MM.1S (cell line): Measurements from ENCODE around the gene IFNGR2.

Source experiments
- CTCF ChIP-seq: fragments of 300-600 bp; sonication (generic); IDR thresholded peaks from 2 replicates; pipeline ENCODE4 v1.5.1; 2016; ENCODE audit warnings: antibody characterized with exemption, low read length, mixed read lengths
- EZH2 ChIP-seq: fragments of 300-600 bp; sonication (generic); optimal IDR thresholded peaks from 2 replicates; pipeline ENCODE3; 2017; ENCODE audit warnings: low read depth, mild to moderate bottlenecking, antibody characterized with exemption, low read length, mixed read lengths
- EZH2phosphoT487 ChIP-seq: fragments of 300-600 bp; sonication (generic); IDR thresholded peaks from 2 replicates; pipeline ENCODE4 v1.6.1; 2018; ENCODE audit warnings: antibody characterized with exemption, low read length

- no peak for TF ChIP-seq CTCF
- no peak for TF ChIP-seq EZH2
- no peak for TF ChIP-seq EZH2phosphoT487
Observed at GRCh38 chr21:33374080-33374449, 29.1 kb upstream of the IFNGR2 start.
